GM12874 (cell line): ENCODE measurements around the gene SLC25A25.

ENCODE experiments used
- TF ChIP-seq, protein P1 (sequence below): IDR thresholded peaks from 2 replicates; pipeline ENCODE4 v1.5.1; 2011; ENCODE audit warnings: low read depth, mild to moderate bottlenecking, control low read depth, low read length, moderate library complexity; ENCODE audit not compliant: insufficient read depth

Gene SLC25A25

DNA sequence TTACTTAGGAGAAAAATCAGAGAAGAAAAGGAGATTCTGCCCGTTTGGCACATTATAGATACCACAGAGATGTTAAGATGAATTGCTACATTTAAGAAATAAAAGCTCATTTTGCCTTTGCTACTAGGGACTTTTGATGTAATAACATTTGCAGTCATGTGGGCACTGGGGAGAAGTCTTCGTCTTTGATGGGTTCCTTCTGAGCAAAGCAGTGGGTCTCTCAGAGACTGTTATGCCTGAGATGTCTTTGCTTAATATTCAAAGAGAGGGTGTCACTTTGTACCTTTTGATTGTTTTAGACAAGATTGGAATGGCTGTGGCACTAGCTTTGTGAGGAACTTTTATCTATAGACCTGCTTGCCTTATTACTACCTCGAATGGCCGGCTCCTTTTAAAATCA is 25.0 kb downstream of the SLC25A25 start:
- TF ChIP-seq, protein P1, sequence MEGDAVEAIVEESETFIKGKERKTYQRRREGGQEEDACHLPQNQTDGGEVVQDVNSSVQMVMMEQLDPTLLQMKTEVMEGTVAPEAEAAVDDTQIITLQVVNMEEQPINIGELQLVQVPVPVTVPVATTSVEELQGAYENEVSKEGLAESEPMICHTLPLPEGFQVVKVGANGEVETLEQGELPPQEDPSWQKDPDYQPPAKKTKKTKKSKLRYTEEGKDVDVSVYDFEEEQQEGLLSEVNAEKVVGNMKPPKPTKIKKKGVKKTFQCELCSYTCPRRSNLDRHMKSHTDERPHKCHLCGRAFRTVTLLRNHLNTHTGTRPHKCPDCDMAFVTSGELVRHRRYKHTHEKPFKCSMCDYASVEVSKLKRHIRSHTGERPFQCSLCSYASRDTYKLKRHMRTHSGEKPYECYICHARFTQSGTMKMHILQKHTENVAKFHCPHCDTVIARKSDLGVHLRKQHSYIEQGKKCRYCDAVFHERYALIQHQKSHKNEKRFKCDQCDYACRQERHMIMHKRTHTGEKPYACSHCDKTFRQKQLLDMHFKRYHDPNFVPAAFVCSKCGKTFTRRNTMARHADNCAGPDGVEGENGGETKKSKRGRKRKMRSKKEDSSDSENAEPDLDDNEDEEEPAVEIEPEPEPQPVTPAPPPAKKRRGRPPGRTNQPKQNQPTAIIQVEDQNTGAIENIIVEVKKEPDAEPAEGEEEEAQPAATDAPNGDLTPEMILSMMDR: no peak

DNA sequence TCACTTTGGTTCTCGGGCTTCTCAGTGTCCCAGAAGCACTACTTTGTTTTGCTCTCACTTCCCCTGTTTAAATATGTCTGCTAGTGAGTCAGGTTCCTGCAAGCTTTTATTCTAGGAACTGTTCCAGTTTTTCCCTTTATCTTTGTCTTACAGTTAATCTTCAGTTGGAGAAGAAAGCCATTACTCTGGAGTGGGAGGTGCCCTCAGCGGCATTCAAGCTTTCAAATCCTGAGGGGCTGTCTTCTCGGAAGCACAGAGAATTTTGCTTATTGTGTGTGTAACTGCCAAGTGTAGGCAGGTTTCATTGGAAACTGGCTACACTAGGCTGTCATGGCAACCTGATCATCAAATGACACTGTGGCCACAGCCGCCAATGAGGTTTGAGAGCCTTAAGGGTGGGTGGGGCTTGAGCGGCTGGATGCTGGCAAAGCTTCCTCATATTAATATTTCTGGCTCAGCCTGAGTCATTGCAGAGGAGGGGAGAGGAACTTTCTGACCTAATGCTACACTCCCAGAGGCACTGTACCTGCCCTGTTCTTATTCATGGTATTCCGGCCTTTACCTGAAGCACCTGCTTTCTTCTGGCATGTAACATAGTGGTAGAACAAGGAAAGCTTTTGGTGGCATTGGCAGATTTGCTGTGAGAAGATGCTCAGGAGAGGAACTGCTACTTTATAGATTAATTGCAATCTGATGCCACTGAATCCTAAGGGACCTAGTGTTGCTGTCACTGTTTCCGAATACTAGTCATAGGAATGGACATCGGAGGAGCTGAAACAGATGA is 26.3 kb downstream of the SLC25A25 start:
- TF ChIP-seq, protein P1: no peak

DNA sequence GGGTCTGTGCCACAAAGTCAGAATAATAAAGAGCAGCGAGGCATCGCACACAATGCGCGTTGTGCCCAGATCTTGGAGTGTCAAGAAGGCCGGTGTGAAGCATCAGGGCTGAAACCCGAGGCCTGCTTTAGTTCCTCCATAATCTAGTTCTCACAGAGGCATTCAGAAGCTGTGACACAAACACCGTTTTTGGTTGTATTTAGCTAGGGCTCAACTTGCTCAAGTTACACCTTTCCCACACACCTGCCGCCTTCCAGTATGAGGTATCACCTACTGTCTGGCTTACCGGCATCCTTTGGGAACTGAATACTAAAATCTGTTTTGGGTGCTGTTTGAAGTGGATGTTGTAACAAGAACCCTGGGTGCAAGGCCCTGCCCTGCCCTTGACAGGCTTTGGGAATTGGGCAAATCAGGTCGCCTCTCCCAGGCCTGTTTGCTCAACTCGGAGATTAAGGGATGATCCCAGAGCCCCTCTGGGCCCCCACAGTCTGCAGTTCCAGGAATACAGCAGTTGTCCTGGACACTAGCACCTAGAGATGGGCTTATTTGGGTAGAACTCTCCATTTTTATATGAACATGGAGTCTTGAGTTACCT is 27.0 kb downstream of the SLC25A25 start:
- TF ChIP-seq, protein P1: no peak

DNA sequence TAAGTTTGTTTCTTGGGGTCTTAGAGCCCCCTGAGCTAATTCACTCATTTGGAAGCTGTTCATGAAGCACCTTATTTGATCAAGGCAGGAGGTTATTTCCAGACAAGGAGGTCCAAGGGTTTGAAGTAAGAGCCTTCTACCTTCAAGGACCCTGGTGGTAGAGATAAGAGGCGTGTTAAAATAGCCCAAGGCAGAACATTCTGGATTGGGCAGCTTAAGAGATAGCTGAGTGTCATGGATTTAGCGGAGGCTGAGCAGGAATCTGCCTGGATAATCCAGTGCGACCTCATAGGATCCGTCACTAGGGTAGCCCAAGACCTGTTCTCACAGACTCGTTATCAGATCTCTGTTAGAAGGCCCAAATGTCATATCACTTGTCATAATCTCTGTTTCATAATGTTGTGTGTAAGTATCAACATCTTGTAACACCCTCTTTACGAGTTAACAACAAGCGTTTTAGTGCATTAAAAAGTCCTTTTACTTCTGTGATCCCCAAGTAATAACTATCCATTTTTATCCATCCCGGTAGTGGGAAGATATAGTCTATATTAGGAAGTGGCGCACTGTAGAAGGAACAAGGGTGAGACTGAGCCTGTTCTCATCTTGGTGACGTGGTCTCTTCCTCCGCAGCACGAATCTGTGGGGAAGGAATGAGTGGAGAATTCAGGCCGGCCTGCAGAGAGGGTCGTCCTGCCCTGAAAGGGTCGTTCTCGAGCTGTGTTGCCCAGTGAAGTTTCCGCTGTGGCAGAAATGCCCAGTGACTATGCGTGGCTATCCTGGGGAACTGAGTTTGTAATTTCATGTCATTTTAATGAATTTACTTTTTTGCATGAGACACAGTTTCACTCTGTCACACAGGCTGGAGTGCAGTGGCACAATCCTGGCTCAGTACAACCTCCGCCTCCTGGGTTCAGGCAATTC is 28.8 kb downstream of the SLC25A25 start:
- TF ChIP-seq, protein P1: no peak

DNA sequence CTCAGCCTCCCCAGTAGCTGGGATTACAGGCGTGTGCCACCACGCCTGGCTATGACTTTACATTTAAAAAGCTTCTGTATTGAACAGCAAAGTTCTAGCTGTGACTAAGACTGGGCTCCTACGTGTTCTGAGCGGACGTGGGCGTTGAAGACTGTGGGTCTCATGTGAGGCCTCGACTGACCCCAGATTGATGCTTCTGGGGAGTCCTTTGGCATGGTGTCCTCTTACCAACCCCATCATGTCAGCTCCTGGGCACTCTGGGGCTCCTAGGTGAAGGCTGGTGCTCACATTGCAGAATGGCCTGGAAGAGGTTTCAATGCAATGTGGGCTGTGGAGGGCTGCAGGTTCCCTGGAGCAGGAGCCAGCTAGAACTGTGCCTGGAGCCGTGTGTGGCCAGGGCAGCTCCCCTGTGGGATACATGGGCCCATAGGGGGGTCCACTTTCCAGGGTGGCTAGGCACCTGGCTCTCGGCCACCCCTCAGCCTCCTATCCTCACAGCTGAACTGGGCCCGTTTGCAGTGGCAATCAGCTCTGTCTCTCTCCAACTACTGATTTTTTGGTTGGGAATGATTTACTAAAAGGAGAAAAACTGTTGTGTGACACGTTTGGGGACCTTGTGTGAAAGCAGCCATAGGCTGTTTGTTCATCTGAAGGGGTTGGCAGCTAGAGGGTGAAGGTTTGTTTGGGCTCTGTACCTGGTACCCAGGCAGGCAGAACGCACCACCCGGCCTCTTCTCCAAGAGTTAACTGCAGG is 29.7 kb downstream of the SLC25A25 start:
- TF ChIP-seq, protein P1: no peak

DNA sequence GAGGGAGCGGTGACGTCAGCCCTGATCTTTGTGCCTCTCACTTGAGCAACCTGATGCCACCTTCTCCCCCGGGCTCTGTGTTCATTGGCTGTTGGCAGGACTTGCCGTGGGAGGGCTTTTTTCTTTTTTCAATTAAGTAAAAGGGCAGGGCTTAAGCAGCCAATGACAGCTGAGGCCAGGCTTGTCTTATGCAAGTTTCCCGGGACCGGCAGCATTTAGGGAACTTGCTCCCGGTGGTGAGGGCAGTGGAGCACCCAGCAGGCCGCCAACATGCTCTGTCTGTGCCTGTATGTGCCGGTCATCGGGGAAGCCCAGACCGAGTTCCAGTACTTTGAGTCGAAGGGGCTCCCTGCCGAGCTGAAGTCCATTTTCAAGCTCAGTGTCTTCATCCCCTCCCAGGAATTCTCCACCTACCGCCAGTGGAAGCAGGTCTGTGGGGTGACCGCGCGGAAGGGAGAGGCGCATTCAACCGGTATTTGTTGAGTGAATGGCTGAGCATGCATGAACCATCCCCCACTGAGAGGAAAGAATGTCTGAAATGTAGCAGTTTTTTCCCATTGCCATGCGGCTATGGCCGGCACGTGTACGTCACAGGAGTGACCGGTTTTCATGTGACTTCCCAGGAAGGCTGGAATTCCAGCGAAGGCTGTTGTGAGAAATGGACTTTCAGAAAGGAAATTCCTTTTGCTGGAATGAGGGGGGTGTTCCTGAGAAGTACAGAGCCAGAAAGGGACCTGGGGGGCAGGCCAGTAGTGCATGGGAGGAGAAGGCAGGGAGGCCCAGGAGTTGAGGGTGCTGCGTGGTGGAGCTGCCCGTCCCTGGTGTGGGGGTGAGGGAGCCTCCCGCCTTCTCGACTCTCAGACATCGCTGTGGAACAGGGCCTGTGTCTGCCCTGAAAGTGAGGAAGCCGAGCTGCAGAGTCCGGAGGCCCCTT is 30.5 kb downstream of the SLC25A25 start:
- TF ChIP-seq, protein P1: no peak
